Lower leg skin (tissue), 3 donors: ENCODE data around the gene EEF2K.

Experiments
- POLR2A ChIP-seq, 2 donors: fragments of 450-650 bp; IDR thresholded peaks; one replicate each; pipeline ENCODE4 v1.6.1; 2016 to 2017; ENCODE audit warnings: antibody characterized with exemption in 2 of 2, mild to moderate bottlenecking in 1 of 2, moderate library complexity in 1 of 2
- TF ChIP-seq, protein P1 (sequence below), 3 donors: fragments of 450-650 bp; IDR thresholded peaks; one replicate each; pipeline ENCODE4 v1.5.1; 2016; ENCODE audit warnings: antibody characterized with exemption in 3 of 3, mild to moderate bottlenecking in 3 of 3, moderate library complexity in 2 of 3

DNA sequence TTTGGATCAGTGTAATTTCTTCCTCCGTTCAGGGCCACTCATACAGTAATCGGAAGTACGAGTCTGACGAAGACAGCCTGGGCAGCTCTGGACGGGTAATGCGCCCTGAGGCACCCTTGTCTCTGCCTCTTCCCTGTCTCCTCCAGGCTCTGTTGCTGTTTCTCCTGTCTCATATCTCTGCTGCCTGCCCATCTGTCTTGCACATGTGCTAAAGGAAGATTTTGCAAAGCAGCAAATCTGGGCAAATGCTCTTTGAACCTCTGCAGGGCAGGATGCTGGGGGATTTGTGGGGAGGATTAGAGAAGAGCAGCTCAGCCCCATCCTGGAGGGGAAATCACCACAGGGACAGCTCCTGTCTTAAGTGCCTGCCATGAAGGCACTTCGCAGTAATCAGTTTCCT is 58.7 kb downstream of the EEF2K start:
- TF ChIP-seq, protein P1, sequence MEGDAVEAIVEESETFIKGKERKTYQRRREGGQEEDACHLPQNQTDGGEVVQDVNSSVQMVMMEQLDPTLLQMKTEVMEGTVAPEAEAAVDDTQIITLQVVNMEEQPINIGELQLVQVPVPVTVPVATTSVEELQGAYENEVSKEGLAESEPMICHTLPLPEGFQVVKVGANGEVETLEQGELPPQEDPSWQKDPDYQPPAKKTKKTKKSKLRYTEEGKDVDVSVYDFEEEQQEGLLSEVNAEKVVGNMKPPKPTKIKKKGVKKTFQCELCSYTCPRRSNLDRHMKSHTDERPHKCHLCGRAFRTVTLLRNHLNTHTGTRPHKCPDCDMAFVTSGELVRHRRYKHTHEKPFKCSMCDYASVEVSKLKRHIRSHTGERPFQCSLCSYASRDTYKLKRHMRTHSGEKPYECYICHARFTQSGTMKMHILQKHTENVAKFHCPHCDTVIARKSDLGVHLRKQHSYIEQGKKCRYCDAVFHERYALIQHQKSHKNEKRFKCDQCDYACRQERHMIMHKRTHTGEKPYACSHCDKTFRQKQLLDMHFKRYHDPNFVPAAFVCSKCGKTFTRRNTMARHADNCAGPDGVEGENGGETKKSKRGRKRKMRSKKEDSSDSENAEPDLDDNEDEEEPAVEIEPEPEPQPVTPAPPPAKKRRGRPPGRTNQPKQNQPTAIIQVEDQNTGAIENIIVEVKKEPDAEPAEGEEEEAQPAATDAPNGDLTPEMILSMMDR (IDR thresholded peaks at IDR 0.05): no peak
- TF ChIP-seq POLR2A (IDR thresholded peaks at IDR 0.05): no peak
